ENCODE data around the gene ST3GAL3. TPM values are rescaled to one million over a fixed set of nuclear protein-coding genes. Genes with fewer than 3 reads are reported as not detected.

ST3GAL3 gene
- total RNA-seq, 1 experiment from 2014 or later: 26.0 TPM

DNA sequence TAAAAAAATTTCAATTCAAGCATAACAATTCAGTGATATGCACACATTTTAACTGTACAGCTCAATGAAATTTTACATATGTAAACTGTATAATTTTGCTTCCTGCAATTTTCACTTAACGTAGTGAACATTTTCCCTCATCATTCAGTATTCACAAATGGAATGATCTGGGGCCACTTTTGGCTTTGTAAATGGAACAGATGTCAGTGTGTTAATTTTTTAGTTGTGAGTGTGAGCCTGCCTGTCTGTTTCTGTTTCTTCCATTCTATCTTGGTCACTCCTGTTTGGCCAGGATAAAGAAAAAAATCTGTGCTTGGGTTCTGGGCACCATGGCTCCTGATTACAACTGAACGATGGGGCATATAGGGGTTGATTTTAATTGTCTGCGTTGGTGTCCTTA, 20.5 kb upstream of the ST3GAL3 start:
- Histone ChIP-seq H3K27ac (ENCODE audit: low read length) (no peak overlapping the region), H3K4me3 (ENCODE audit: low read depth in 2 of 2, low read length in 2 of 2) (no peak overlapping the region), H3K36me3 (ENCODE audit: control insufficient read depth, insufficient read depth, low read length) (peaks cover 46% of the 10 kb centered on the region), H3K9me3 (ENCODE audit: control insufficient read depth, insufficient read depth, low read depth, low read length) (no peaks in the 10 kb centered on the region), H3K4me1 (ENCODE audit: control insufficient read depth, insufficient read depth, low read length) (no peaks in the 10 kb centered on the region), H3K27me3 (ENCODE audit: control insufficient read depth, insufficient read depth, low read length) (no peaks in the 10 kb centered on the region)
- CTCF ChIA-PET: no interaction called here
- POLR2A ChIA-PET: interaction anchor here (0.5 kb wide), 1 partner anchor 515 kb away, joined by 11 read pairs; the partner anchor contains the start of genes CFAP57 and EBNA1BP2
- ATAC-seq (no peak), DNase-seq (ENCODE audit: low read depth, low spot score) (no peak)
- intact Hi-C loops (cut with micrococcal nuclease; ENCODE audit: unreplicated experiment): no loop called here
- in situ Hi-C loops (cut with HindIII; ENCODE audit: low pct_unique_long_range_greater_than_20kb, low sequenced_read_pairs): no loop called here
- BruUV-seq (replicated peaks): no TSS peak
- TF ChIP-seq POLR2AphosphoS5 (IDR thresholded peaks at IDR 0.05; ENCODE audit: low read depth, low read length): no peak
- TF ChIP-seq, protein P1, sequence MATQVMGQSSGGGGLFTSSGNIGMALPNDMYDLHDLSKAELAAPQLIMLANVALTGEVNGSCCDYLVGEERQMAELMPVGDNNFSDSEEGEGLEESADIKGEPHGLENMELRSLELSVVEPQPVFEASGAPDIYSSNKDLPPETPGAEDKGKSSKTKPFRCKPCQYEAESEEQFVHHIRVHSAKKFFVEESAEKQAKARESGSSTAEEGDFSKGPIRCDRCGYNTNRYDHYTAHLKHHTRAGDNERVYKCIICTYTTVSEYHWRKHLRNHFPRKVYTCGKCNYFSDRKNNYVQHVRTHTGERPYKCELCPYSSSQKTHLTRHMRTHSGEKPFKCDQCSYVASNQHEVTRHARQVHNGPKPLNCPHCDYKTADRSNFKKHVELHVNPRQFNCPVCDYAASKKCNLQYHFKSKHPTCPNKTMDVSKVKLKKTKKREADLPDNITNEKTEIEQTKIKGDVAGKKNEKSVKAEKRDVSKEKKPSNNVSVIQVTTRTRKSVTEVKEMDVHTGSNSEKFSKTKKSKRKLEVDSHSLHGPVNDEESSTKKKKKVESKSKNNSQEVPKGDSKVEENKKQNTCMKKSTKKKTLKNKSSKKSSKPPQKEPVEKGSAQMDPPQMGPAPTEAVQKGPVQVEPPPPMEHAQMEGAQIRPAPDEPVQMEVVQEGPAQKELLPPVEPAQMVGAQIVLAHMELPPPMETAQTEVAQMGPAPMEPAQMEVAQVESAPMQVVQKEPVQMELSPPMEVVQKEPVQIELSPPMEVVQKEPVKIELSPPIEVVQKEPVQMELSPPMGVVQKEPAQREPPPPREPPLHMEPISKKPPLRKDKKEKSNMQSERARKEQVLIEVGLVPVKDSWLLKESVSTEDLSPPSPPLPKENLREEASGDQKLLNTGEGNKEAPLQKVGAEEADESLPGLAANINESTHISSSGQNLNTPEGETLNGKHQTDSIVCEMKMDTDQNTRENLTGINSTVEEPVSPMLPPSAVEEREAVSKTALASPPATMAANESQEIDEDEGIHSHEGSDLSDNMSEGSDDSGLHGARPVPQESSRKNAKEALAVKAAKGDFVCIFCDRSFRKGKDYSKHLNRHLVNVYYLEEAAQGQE (IDR thresholded peaks at IDR 0.05; ENCODE audit: insufficient read depth in 1 of 2, low read depth in 2 of 2, low read length in 1 of 2): no peak
- no peak for TF ChIP-seq TCF7L2 (IDR thresholded peaks at IDR 0.05; ENCODE audit: low read depth, low read length)
- no peak for TF ChIP-seq SIN3A (IDR thresholded peaks at IDR 0.05; ENCODE audit: borderline replicate concordance, insufficient read depth, low read depth, low read length)
- TF ChIP-seq, protein P2, sequence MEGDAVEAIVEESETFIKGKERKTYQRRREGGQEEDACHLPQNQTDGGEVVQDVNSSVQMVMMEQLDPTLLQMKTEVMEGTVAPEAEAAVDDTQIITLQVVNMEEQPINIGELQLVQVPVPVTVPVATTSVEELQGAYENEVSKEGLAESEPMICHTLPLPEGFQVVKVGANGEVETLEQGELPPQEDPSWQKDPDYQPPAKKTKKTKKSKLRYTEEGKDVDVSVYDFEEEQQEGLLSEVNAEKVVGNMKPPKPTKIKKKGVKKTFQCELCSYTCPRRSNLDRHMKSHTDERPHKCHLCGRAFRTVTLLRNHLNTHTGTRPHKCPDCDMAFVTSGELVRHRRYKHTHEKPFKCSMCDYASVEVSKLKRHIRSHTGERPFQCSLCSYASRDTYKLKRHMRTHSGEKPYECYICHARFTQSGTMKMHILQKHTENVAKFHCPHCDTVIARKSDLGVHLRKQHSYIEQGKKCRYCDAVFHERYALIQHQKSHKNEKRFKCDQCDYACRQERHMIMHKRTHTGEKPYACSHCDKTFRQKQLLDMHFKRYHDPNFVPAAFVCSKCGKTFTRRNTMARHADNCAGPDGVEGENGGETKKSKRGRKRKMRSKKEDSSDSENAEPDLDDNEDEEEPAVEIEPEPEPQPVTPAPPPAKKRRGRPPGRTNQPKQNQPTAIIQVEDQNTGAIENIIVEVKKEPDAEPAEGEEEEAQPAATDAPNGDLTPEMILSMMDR (IDR thresholded peaks at IDR 0.05): no peak

DNA sequence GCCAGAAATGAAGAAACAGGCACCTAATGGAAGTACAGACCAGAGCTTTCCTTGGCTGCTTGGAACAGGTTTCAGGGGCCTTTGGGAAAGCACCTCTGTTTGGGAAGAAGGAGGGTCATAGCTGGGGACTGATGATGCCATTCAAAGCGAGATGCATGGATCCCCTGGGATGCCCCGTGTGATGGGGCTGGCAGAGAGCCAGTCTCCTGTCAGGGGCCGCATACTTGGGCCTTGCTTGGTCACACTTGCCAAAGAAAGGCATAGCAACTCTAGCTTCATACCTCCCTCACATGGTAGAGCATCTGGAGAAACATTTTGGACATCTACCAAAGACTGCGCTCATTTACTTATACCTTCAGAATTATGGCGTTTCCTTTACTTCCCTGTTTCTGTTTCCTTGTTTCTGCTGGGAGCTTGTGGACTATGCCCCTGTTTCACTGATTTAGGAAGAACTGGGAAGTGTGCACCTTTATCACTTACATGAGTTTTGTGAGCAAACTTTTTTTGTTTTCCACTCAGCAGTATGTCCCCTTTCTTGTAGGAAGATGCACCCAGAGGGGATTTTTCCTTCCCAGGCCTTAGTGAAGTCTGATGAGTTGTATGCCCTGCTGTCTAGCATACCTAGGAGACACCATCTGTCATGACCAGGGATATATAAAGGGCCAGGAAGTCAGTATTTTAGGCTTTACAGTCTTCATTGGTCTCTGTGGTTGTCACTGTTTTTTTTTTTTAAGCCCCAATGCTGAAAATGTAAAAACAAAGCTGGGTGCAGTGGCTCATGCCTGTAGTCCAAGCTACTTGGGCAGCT, 19.8 kb upstream of the ST3GAL3 start:
- no peaks in the 10 kb centered on the region for H3K9me3 ChIP-seq (ENCODE audit: control insufficient read depth, insufficient read depth, low read depth, low read length)
- in situ Hi-C loops (cut with HindIII; ENCODE audit: low pct_unique_long_range_greater_than_20kb, low sequenced_read_pairs): no loop called here
- no peaks in the 10 kb centered on the region for H3K27me3 ChIP-seq (ENCODE audit: control insufficient read depth, insufficient read depth, low read length)
- BruUV-seq (replicated peaks): no TSS peak
- DNase-seq (ENCODE audit: low read depth, low spot score): no peak
- H3K4me3 ChIP-seq (ENCODE audit: low read depth in 2 of 2, low read length in 2 of 2): no peak overlapping the region
- intact Hi-C loops (cut with micrococcal nuclease; ENCODE audit: unreplicated experiment): no loop called here
- H3K4me1 ChIP-seq (ENCODE audit: control insufficient read depth, insufficient read depth, low read length): no peaks in the 10 kb centered on the region
- ChIA-PET POLR2A (interaction anchor here (0.5 to 0.6 kb wide), 3 partner anchors 20 to 515 kb away, joined by 3 to 11 read pairs (median 4); partner anchors contain the start of genes CFAP57 and EBNA1BP2), CTCF (no interaction called here)
- no peak overlapping the region for H3K27ac ChIP-seq (ENCODE audit: low read length)
- TF ChIP-seq, protein P1 (IDR thresholded peaks at IDR 0.05; ENCODE audit: insufficient read depth in 1 of 2, low read depth in 2 of 2, low read length in 1 of 2): no peak
- TF ChIP-seq, protein P2 (IDR thresholded peaks at IDR 0.05): no peak
- TF ChIP-seq SIN3A (IDR thresholded peaks at IDR 0.05; ENCODE audit: borderline replicate concordance, insufficient read depth, low read depth, low read length) (no peak), TCF7L2 (IDR thresholded peaks at IDR 0.05; ENCODE audit: low read depth, low read length) (no peak), POLR2AphosphoS5 (IDR thresholded peaks at IDR 0.05; ENCODE audit: low read depth, low read length) (no peak)
- ATAC-seq: no peak
- H3K36me3 ChIP-seq (ENCODE audit: control insufficient read depth, insufficient read depth, low read length): peaks cover 51% of the 10 kb centered on the region
